ENCODE results near the gene LCE1D. TPM values are rescaled to one million over a fixed set of nuclear protein-coding genes. Genes with fewer than 3 reads are reported as not detected.

LCE1D gene
- total RNA-seq, 1 experiment from 2014 or later: not detected

- no peak for TF ChIP-seq SIN3A (IDR thresholded peaks at IDR 0.05; ENCODE audit: borderline replicate concordance, insufficient read depth, low read depth, low read length)
- TF ChIP-seq POLR2AphosphoS5 (IDR thresholded peaks at IDR 0.05; ENCODE audit: low read depth, low read length): no peak
- TF ChIP-seq, protein P1, sequence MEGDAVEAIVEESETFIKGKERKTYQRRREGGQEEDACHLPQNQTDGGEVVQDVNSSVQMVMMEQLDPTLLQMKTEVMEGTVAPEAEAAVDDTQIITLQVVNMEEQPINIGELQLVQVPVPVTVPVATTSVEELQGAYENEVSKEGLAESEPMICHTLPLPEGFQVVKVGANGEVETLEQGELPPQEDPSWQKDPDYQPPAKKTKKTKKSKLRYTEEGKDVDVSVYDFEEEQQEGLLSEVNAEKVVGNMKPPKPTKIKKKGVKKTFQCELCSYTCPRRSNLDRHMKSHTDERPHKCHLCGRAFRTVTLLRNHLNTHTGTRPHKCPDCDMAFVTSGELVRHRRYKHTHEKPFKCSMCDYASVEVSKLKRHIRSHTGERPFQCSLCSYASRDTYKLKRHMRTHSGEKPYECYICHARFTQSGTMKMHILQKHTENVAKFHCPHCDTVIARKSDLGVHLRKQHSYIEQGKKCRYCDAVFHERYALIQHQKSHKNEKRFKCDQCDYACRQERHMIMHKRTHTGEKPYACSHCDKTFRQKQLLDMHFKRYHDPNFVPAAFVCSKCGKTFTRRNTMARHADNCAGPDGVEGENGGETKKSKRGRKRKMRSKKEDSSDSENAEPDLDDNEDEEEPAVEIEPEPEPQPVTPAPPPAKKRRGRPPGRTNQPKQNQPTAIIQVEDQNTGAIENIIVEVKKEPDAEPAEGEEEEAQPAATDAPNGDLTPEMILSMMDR (IDR thresholded peaks at IDR 0.05): no peak
- no peak for TF ChIP-seq REST (IDR thresholded peaks at IDR 0.05; ENCODE audit: insufficient read depth in 1 of 2, low read depth in 2 of 2, low read length in 1 of 2)
- no peak for TF ChIP-seq TCF7L2 (IDR thresholded peaks at IDR 0.05; ENCODE audit: low read depth, low read length)
- no peak overlapping the region for H3K27ac ChIP-seq (ENCODE audit: low read length)
- no peak overlapping the region for H3K4me3 ChIP-seq (ENCODE audit: low read depth in 2 of 2, low read length in 2 of 2)
- H3K9me3 ChIP-seq (ENCODE audit: control insufficient read depth, insufficient read depth, low read depth, low read length): no peaks in the 10 kb centered on the region
- in situ Hi-C loops (cut with HindIII; ENCODE audit: low pct_unique_long_range_greater_than_20kb, low sequenced_read_pairs): no loop called here
- no TSS peak for BruUV-seq (replicated peaks)
- no peaks in the 10 kb centered on the region for H3K4me1 ChIP-seq (ENCODE audit: control insufficient read depth, insufficient read depth, low read length)
- no peaks in the 10 kb centered on the region for H3K36me3 ChIP-seq (ENCODE audit: control insufficient read depth, insufficient read depth, low read length)
- POLR2A ChIA-PET: no interaction called here
- no peaks in the 10 kb centered on the region for H3K27me3 ChIP-seq (ENCODE audit: control insufficient read depth, insufficient read depth, low read length)
- intact Hi-C loops (cut with micrococcal nuclease; ENCODE audit: unreplicated experiment): no loop called here
- DNase-seq (ENCODE audit: low read depth, low spot score) (no peak), ATAC-seq (no peak)
- CTCF ChIA-PET: no interaction called here
Measured at GRCh38 chr1:152768847-152769533, 27.5 kb upstream of the LCE1D start.

DNA sequence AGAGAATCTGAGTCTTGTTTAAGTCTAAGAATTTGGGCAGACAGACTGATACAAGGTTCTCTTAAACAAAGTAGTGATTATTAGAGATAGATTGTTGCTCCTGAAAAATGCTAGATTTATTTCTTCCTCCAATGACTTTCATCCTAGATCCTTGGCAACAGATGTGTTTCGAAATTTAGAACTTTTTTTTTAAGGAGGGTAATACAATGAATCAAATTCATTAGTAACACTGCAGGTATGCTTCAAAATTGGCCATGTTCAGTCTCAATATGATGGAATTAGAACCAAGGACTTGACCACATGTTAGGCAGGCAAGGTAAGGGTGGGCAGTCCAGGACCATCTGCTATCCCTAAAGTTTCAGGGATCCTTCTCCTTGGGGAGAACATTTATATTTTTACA, 26.1 kb upstream of the LCE1D start:
- DNase-seq (ENCODE audit: low read depth, low spot score): no peak
- H3K9me3 ChIP-seq (ENCODE audit: control insufficient read depth, insufficient read depth, low read depth, low read length): no peaks in the 10 kb centered on the region
- H3K27ac ChIP-seq (ENCODE audit: low read length): no peak overlapping the region
- BruUV-seq (replicated peaks): no TSS peak
- TF ChIP-seq REST (IDR thresholded peaks at IDR 0.05; ENCODE audit: insufficient read depth in 1 of 2, low read depth in 2 of 2, low read length in 1 of 2) (no peak), TCF7L2 (IDR thresholded peaks at IDR 0.05; ENCODE audit: low read depth, low read length) (no peak), POLR2AphosphoS5 (IDR thresholded peaks at IDR 0.05; ENCODE audit: low read depth, low read length) (no peak), SIN3A (IDR thresholded peaks at IDR 0.05; ENCODE audit: borderline replicate concordance, insufficient read depth, low read depth, low read length) (no peak)
- TF ChIP-seq, protein P1 (IDR thresholded peaks at IDR 0.05): no peak
- intact Hi-C loops (cut with micrococcal nuclease; ENCODE audit: unreplicated experiment) (no loop called here), in situ Hi-C loops (cut with HindIII; ENCODE audit: low pct_unique_long_range_greater_than_20kb, low sequenced_read_pairs) (no loop called here)
- ATAC-seq: no peak
- ChIA-PET POLR2A (no interaction called here), CTCF (no interaction called here)
- H3K4me1 ChIP-seq (ENCODE audit: control insufficient read depth, insufficient read depth, low read length): no peaks in the 10 kb centered on the region
- no peaks in the 10 kb centered on the region for H3K36me3 ChIP-seq (ENCODE audit: control insufficient read depth, insufficient read depth, low read length)
- no peaks in the 10 kb centered on the region for H3K27me3 ChIP-seq (ENCODE audit: control insufficient read depth, insufficient read depth, low read length)
- no peak overlapping the region for H3K4me3 ChIP-seq (ENCODE audit: low read depth in 2 of 2, low read length in 2 of 2)
